ENCODE measurements around the gene BPIFB3.

DNA sequence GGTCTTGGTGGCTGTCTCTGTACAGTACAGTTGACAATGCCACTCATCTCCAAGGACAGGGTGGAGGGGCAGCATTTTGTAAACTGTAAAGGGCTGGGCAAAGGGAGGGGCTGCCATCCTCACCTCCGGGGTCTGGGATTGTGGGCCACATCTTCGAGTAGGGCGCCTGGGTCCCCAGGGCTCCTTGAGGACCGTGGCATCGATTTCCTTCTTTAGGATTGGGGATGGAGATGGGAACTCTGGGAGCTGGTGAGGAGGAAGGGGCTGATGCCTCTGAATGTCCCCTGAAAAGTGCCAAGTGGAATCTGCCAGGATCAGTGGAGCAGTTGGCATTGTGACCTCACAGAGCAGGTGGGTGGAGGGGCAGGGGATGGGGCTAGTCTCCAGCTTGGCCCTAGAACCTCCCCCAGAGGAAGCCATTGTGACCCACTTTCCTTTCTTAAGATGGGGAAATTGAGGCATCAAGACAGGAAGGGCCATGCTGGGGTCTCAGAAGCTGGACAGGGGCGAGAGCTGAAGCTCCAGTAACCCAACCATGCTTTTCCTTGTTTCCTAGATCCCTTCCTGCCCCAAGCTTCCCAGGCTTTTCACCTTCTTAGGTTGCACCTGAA, 49.5 kb upstream of the BPIFB3 start, which contains the start of gene SUN5:
- TF ChIP-seq POLR2A (IDR thresholded peaks at IDR 0.05): no peak
- TF ChIP-seq, protein P1, sequence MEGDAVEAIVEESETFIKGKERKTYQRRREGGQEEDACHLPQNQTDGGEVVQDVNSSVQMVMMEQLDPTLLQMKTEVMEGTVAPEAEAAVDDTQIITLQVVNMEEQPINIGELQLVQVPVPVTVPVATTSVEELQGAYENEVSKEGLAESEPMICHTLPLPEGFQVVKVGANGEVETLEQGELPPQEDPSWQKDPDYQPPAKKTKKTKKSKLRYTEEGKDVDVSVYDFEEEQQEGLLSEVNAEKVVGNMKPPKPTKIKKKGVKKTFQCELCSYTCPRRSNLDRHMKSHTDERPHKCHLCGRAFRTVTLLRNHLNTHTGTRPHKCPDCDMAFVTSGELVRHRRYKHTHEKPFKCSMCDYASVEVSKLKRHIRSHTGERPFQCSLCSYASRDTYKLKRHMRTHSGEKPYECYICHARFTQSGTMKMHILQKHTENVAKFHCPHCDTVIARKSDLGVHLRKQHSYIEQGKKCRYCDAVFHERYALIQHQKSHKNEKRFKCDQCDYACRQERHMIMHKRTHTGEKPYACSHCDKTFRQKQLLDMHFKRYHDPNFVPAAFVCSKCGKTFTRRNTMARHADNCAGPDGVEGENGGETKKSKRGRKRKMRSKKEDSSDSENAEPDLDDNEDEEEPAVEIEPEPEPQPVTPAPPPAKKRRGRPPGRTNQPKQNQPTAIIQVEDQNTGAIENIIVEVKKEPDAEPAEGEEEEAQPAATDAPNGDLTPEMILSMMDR (IDR thresholded peaks at IDR 0.05): no peak

All from thyroid gland (tissue), 4 donors.